OCI-LY7 (cell line): ENCODE results near the gene PALD1. TPM values are rescaled to one million over a fixed set of nuclear protein-coding genes. Genes with fewer than 3 reads are reported as not detected.
A peak's percentile ranks its signal among the peaks of the same experiment; 100 is the strongest.

Experiments used
- BruUV-seq: library from RNA; stranded (reverse); fragments of 400-500 nt; replicated peaks from 2 replicates; lab custom pipeline; 2021; lab: Mats Ljungman, UMichigan
- CTCF ChIA-PET: fragments of 300-600 bp; sonication (Branson Sonifier 250); formaldehyde crosslinking; loops from one replicate; lab custom pipeline; 2022; ENCODE audit warnings: antibody characterized with exemption; ENCODE audit not compliant: unreplicated experiment; lab: Charles Lee
- POLR2A ChIA-PET: fragments of 300-600 bp; sonication (Branson Sonifier 250); formaldehyde crosslinking; loops from one replicate; lab custom pipeline; 2022; ENCODE audit warnings: antibody characterized with exemption; lab: Charles Lee
- DNase-seq: peaks from one replicate; pipeline ENCODE4 v3.0.0-alpha.2; 2015; ENCODE audit warnings: low spot score
- H2AFZ ChIP-seq: fragments of 200-600 bp; sonication (generic), shearing (Covaris generic); 2 replicates; pipeline ENCODE4 v1.6.1; 2014; ENCODE audit warnings: mild to moderate bottlenecking, antibody characterized with exemption, low read length, moderate library complexity
- H3K27ac ChIP-seq: fragments of 200-600 bp; sonication (generic); 2 replicates; pipeline ENCODE4 v1.5.1; 2014; ENCODE audit warnings: mixed run types, low read depth, mild to moderate bottlenecking, moderate library complexity, low read length, inconsistent platforms; ENCODE audit not compliant: poor library complexity, severe bottlenecking
- H3K36me3 ChIP-seq: fragments of 200-600 bp; sonication (generic); 2 replicates; pipeline ENCODE4 v1.6.1; 2014; ENCODE audit warnings: mild to moderate bottlenecking, antibody characterized with exemption, low read length, moderate library complexity, mixed read lengths; ENCODE audit not compliant: insufficient read depth
- H3K4me1 ChIP-seq: fragments of 200-600 bp; sonication (generic); 2 replicates; pipeline ENCODE4 v1.5.1; 2014; ENCODE audit warnings: mild to moderate bottlenecking, low read length; ENCODE audit not compliant: insufficient read depth, poor library complexity, severe bottlenecking
- H3K4me2 ChIP-seq: fragments of 200-600 bp; sonication (generic); 2 replicates; pipeline ENCODE4 v1.6.1; 2014; ENCODE audit warnings: mild to moderate bottlenecking, low read length
- H3K4me3 ChIP-seq: fragments of 200-600 bp; sonication (generic); 2 replicates; pipeline ENCODE4 v1.5.1; 2014; ENCODE audit warnings: mild to moderate bottlenecking, low read depth, low read length; ENCODE audit not compliant: poor library complexity, severe bottlenecking
- H3K79me2 ChIP-seq: fragments of 200-600 bp; sonication (generic); 2 replicates; pipeline ENCODE4 v1.6.1; 2016; ENCODE audit warnings: low read depth, mild to moderate bottlenecking, low read length, moderate library complexity, mixed read lengths; ENCODE audit not compliant: insufficient read depth
- H3K9me2 ChIP-seq: fragments of 200-600 bp; sonication (generic); 2 replicates; pipeline ENCODE4 v1.6.1; 2016; ENCODE audit warnings: mild to moderate bottlenecking, low read length, mixed read lengths; ENCODE audit not compliant: insufficient read depth
- H3K9me3 ChIP-seq: fragments of 200-600 bp; sonication (generic); 2 replicates; pipeline ENCODE4 v1.6.1; 2014; ENCODE audit warnings: mild to moderate bottlenecking, mixed run types, low read length, mixed read lengths
- H4K20me1 ChIP-seq: fragments of 200-600 bp; sonication (generic); 2 replicates; pipeline ENCODE4 v1.6.1; 2014; ENCODE audit warnings: mild to moderate bottlenecking, antibody characterized with exemption, low read length, moderate library complexity, mixed read lengths; ENCODE audit not compliant: insufficient read depth
- CTCF ChIP-seq: fragments of 200-600 bp; sonication (generic); conservative IDR thresholded peaks from 2 replicates; pipeline ENCODE4 v1.5.1; 2014; ENCODE audit warnings: mild to moderate bottlenecking, antibody characterized with exemption, low read length, moderate library complexity, mixed read lengths
- EZH2phosphoT487 ChIP-seq: fragments of 200-600 bp; sonication (generic); IDR thresholded peaks from 2 replicates; pipeline ENCODE4 v1.6.1; 2018; ENCODE audit warnings: low read depth, borderline replicate concordance, mild to moderate bottlenecking, mixed run types, antibody characterized with exemption, low read length, moderate library complexity, mixed read lengths
- intact Hi-C: fragments of 100-400 bp; cut with micrococcal nuclease; formaldehyde crosslinking; loops from one replicate; pipeline ENCODE4 v1.10.0; 2022; ENCODE audit not compliant: unreplicated experiment
- total RNA-seq, 2 experiments: library from RNA; depleted of rRNA in 1 of 2; stranded (reverse); fragments of >200 nt in 1 of 2; shearing (Covaris generic) in 1 of 2; gene quantifications; 2 replicates each; pipeline ENCODE4 v1.2.3, GENCODE V29; 2014 to 2022

The PALD1 gene
- total RNA-seq, 2 experiments from 2014 or later, result 52.7 to 66.7 TPM

- H3K36me3 ChIP-seq, result no peaks in the 10 kb centered on the region
- intact Hi-C loops, result no loop called here
- no peaks in the 10 kb centered on the region for H3K9me3 ChIP-seq
- peaks cover 70% of the 10 kb centered on the region for H3K4me1 ChIP-seq
- no peak overlapping the region for H3K4me3 ChIP-seq
- TF ChIP-seq CTCF (no peak), EZH2phosphoT487 (no peak)
- peak overlapping the region; percentile 56 for H3K4me2 ChIP-seq
- no peak overlapping the region; the same call in 1 of the 2 replicates for H2AFZ ChIP-seq
- no peak for DNase-seq
- no peaks in the 10 kb centered on the region for H3K9me2 ChIP-seq
- POLR2A ChIA-PET, result interaction anchor here (0.6 to 1.7 kb wide), 3 partner anchors 9 to 1623 kb away, joined by 3 to 5 read pairs (median 4); no protein-coding TSS in a partner anchor
- no peaks in the 10 kb centered on the region for H3K79me2 ChIP-seq
- CTCF ChIA-PET, result no interaction called here
- no peaks in the 10 kb centered on the region for H4K20me1 ChIP-seq
- no peak overlapping the region for H3K27ac ChIP-seq
- BruUV-seq, result no TSS peak
Measured at GRCh38 chr10:70583669-70584037, 105.1 kb downstream of the PALD1 start.

- CTCF ChIA-PET, result interaction anchor here (2.4 kb wide), 1 partner anchor 23 kb away, joined by 7 read pairs; no protein-coding TSS in a partner anchor
- peak overlapping the region; percentile 53; the same call in 1 of the 2 replicates for H2AFZ ChIP-seq
- intact Hi-C loops, result no loop called here
Measured at GRCh38 chr10:70584366-70584765, 105.8 kb downstream of the PALD1 start.

More at GRCh38 chr10:70584366-70584765, 105.8 kb downstream of the PALD1 start:
- DNase-seq, result peak; percentile 59
- peak overlapping the region; percentile 6 for H3K4me3 ChIP-seq
- no peaks in the 10 kb centered on the region for H3K36me3 ChIP-seq
- TF ChIP-seq CTCF (no peak), EZH2phosphoT487 (no peak)
- H4K20me1 ChIP-seq, result no peaks in the 10 kb centered on the region
- no peaks in the 10 kb centered on the region for H3K9me3 ChIP-seq
- POLR2A ChIA-PET, result interaction anchor here (0.9 to 1.7 kb wide), 2 partner anchors 17 to 32 kb away, joined by 3 to 5 read pairs; no protein-coding TSS in a partner anchor
- peak overlapping the region; percentile 56 for H3K4me2 ChIP-seq
- no peaks in the 10 kb centered on the region for H3K9me2 ChIP-seq
- BruUV-seq, result no TSS peak
- H3K27ac ChIP-seq, result peak overlapping the region; percentile 2
- no peaks in the 10 kb centered on the region for H3K79me2 ChIP-seq
- H3K4me1 ChIP-seq, result peaks cover 70% of the 10 kb centered on the region
